GM12801 (cell line): ENCODE data around the gene NPAS3.

Experiments
- CTCF ChIP-seq: IDR thresholded peaks from one replicate; pipeline ENCODE4 v1.5.1; 2011; ENCODE audit warnings: control low read depth; ENCODE audit not compliant: insufficient read length; ENCODE audit errors: extremely low read depth

The NPAS3 gene

GRCh38 chr14:33847066-33847465 lies 908.4 kb downstream of the NPAS3 start:
- TF ChIP-seq CTCF, result no peak

- TF ChIP-seq CTCF, result no peak
These were observed 909.3 kb downstream of the NPAS3 start for GRCh38 chr14:33848009-33848408.

GRCh38 chr14:33848706-33849454 lies 910.2 kb downstream of the NPAS3 start:
- TF ChIP-seq CTCF, result no peak

GRCh38 chr14:33849455-33849801 lies 910.7 kb downstream of the NPAS3 start:
- no peak for TF ChIP-seq CTCF

- TF ChIP-seq CTCF, result no peak
These were observed 912.1 kb downstream of the NPAS3 start for GRCh38 chr14:33850826-33851225.

- no peak for TF ChIP-seq CTCF
These were observed 912.7 kb downstream of the NPAS3 start for GRCh38 chr14:33851366-33851765.

- no peak for TF ChIP-seq CTCF
These were observed 913.3 kb downstream of the NPAS3 start for GRCh38 chr14:33851931-33852330.
